ENCODE measurements around the gene ABCA6. TPM values are rescaled to one million over a fixed set of nuclear protein-coding genes. Genes with fewer than 3 reads are reported as not detected.

Gene ABCA6
- total and polyA plus RNA-seq, 10 of the 15 experiments (the other 5 are each of a cell fraction or from before 2014, with no cell fraction given) = 6.8 to 36.9 (median 12.6) TPM

DNA sequence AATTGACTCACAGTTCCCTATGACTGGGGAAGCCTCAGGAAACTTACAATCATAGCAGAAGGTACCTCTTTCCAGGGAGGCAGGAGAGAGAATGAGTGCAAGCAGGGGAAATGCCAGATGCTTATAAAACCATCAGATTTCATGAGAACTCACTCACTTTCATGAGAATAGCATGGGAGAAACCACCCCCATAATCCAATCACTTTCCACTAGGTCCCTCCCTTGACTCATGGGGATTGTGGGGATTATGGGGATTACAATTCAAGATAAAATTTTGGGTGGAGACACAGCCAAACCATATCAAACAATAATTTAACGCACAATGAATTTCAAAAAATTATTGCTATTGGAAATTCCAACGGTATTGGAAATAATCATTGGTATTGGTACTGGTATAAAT lies 96.0 kb downstream of the ABCA6 start:
- Histone ChIP-seq H3K4me2 (ENCODE audit: control insufficient read depth, insufficient read depth) (no peak overlapping the region), H3K9me3 (replicated peaks; ENCODE audit: control insufficient read depth, insufficient read depth, low read length) (no peaks in the 10 kb centered on the region; the same call in 1 of the 3 replicates), H3K4me1 (ENCODE audit: control insufficient read depth, insufficient read depth, low read length) (no peaks in the 10 kb centered on the region), H3K27me3 (replicated peaks in 1 of 2; ENCODE audit: control insufficient read depth in 2 of 2, insufficient read depth in 2 of 2, low read length in 1 of 2) (no peaks in the 10 kb centered on the region), H2AFZ (ENCODE audit: control insufficient read depth, low read depth, low read length) (no peak overlapping the region), H3K4me3 (no peak overlapping the region), H3K36me3 (ENCODE audit: control insufficient read depth in 2 of 2, insufficient read depth in 2 of 2, low read length in 1 of 2) (no peaks in the 10 kb centered on the region), H3K9ac (ENCODE audit: control insufficient read depth, insufficient read depth, low read length) (no peak overlapping the region), H3K79me2 (ENCODE audit: control insufficient read depth, insufficient read depth, low read length) (no peaks in the 10 kb centered on the region), H3K27ac (ENCODE audit: control insufficient read depth, insufficient read depth) (no peak overlapping the region), H4K20me1 (ENCODE audit: control insufficient read depth, insufficient read depth) (no peaks in the 10 kb centered on the region)
- ATAC-seq (no peak), FAIRE-seq (no peak), DNase-seq (ENCODE audit: low read depth, low spot score) (no peak)
- TF ChIP-seq RBBP5 (conservative IDR thresholded peaks at IDR 0.05) = no peak
- TF ChIP-seq, protein P1, sequence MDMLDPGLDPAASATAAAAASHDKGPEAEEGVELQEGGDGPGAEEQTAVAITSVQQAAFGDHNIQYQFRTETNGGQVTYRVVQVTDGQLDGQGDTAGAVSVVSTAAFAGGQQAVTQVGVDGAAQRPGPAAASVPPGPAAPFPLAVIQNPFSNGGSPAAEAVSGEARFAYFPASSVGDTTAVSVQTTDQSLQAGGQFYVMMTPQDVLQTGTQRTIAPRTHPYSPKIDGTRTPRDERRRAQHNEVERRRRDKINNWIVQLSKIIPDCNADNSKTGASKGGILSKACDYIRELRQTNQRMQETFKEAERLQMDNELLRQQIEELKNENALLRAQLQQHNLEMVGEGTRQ (IDR thresholded peaks at IDR 0.05; ENCODE audit: borderline replicate concordance, low read depth, low read length) = no peak
- no peak for TF ChIP-seq SPI1 (IDR thresholded peaks at IDR 0.05; ENCODE audit: borderline replicate concordance, insufficient read depth, low read depth, low read length)
- TF ChIP-seq, protein P2, sequence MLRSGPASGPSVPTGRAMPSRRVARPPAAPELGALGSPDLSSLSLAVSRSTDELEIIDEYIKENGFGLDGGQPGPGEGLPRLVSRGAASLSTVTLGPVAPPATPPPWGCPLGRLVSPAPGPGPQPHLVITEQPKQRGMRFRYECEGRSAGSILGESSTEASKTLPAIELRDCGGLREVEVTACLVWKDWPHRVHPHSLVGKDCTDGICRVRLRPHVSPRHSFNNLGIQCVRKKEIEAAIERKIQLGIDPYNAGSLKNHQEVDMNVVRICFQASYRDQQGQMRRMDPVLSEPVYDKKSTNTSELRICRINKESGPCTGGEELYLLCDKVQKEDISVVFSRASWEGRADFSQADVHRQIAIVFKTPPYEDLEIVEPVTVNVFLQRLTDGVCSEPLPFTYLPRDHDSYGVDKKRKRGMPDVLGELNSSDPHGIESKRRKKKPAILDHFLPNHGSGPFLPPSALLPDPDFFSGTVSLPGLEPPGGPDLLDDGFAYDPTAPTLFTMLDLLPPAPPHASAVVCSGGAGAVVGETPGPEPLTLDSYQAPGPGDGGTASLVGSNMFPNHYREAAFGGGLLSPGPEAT (IDR thresholded peaks at IDR 0.05; ENCODE audit: low read depth) = no peak
- no peak for TF ChIP-seq EGR1 (IDR thresholded peaks at IDR 0.05; ENCODE audit: borderline replicate concordance in 1 of 2, low read depth in 2 of 2, low read length in 2 of 2)
- TF ChIP-seq MYC (IDR thresholded peaks at IDR 0.05; ENCODE audit: insufficient read depth, insufficient read length, insufficient replicate concordance, low read length, severe bottlenecking) = no peak
- no peak for TF ChIP-seq CHD1 (IDR thresholded peaks at IDR 0.05; ENCODE audit: low read depth, low read length)
- TF ChIP-seq, protein P3, sequence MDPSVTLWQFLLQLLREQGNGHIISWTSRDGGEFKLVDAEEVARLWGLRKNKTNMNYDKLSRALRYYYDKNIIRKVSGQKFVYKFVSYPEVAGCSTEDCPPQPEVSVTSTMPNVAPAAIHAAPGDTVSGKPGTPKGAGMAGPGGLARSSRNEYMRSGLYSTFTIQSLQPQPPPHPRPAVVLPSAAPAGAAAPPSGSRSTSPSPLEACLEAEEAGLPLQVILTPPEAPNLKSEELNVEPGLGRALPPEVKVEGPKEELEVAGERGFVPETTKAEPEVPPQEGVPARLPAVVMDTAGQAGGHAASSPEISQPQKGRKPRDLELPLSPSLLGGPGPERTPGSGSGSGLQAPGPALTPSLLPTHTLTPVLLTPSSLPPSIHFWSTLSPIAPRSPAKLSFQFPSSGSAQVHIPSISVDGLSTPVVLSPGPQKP (IDR thresholded peaks at IDR 0.05; ENCODE audit: low read depth, low read length) = no peak
- TF ChIP-seq, protein P4, sequence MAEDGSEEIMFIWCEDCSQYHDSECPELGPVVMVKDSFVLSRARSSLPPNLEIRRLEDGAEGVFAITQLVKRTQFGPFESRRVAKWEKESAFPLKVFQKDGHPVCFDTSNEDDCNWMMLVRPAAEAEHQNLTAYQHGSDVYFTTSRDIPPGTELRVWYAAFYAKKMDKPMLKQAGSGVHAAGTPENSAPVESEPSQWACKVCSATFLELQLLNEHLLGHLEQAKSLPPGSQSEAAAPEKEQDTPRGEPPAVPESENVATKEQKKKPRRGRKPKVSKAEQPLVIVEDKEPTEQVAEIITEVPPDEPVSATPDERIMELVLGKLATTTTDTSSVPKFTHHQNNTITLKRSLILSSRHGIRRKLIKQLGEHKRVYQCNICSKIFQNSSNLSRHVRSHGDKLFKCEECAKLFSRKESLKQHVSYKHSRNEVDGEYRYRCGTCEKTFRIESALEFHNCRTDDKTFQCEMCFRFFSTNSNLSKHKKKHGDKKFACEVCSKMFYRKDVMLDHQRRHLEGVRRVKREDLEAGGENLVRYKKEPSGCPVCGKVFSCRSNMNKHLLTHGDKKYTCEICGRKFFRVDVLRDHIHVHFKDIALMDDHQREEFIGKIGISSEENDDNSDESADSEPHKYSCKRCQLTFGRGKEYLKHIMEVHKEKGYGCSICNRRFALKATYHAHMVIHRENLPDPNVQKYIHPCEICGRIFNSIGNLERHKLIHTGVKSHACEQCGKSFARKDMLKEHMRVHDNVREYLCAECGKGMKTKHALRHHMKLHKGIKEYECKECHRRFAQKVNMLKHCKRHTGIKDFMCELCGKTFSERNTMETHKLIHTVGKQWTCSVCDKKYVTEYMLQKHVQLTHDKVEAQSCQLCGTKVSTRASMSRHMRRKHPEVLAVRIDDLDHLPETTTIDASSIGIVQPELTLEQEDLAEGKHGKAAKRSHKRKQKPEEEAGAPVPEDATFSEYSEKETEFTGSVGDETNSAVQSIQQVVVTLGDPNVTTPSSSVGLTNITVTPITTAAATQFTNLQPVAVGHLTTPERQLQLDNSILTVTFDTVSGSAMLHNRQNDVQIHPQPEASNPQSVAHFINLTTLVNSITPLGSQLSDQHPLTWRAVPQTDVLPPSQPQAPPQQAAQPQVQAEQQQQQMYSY (CRISPR knock-in tag; IDR thresholded peaks at IDR 0.05) = no peak
- TF ChIP-seq RFX5 (IDR thresholded peaks at IDR 0.05; ENCODE audit: low read depth, low read length) = no peak
- no peak for TF ChIP-seq JUNB (IDR thresholded peaks at IDR 0.05)
- BruUV-seq (replicated peaks) = no TSS peak
- 78% methylated on average over 2 of the region's 2 CpGs for WGBS (ENCODE audit: insufficient coverage, insufficient replicate concordance, low lambda C conversion rate, missing lambda C conversion rate)
- ChIA-PET RAD21 (ENCODE audit: unreplicated experiment) (no interaction called here), CTCF (no interaction called here), SMC1A (ENCODE audit: uncharacterized antibody, unreplicated experiment) (no interaction called here), POLR2A (no interaction called here)
- in situ Hi-C loops (cut with MboI) (no loop called here), intact Hi-C loops (cut with micrococcal nuclease; ENCODE audit: unreplicated experiment) (no loop called here)
